Measurements from ENCODE around the gene TAS1R2. TPM values are rescaled to one million over a fixed set of nuclear protein-coding genes. Genes with fewer than 3 reads are reported as not detected.

Gene TAS1R2
- total RNA-seq, 1 donor from 2014 or later, result not detected

- no peak for DNase-seq
These were observed 60.0 kb downstream of the TAS1R2 start for GRCh38 chr1:18799454-18799853.

GRCh38 chr1:18798946-18799345 is 60.5 kb downstream of the TAS1R2 start:
- DNase-seq, result no peak

GRCh38 chr1:18798533-18798932 is 60.9 kb downstream of the TAS1R2 start:
- no peak for DNase-seq

- DNase-seq, result no peak
These were observed 62.5 kb downstream of the TAS1R2 start for GRCh38 chr1:18796950-18797349.

GRCh38 chr1:18795002-18795689 is 64.3 kb downstream of the TAS1R2 start:
- no peak for DNase-seq

GRCh38 chr1:18794561-18794960 is 64.9 kb downstream of the TAS1R2 start:
- DNase-seq, result no peak

- no peak for DNase-seq
These were observed 65.4 kb downstream of the TAS1R2 start for GRCh38 chr1:18794051-18794450.

GRCh38 chr1:18793164-18793563 is 66.3 kb downstream of the TAS1R2 start:
- no peak for DNase-seq

- DNase-seq, result no peak
These were observed 66.7 kb downstream of the TAS1R2 start for GRCh38 chr1:18792747-18793146.

Small RNAs within 50 kb of the gene (small RNA-seq; reads per million reads assigned to genes)
- gene MIR1290 (not detected), gene MIR4695 (not detected)

Other genes with a start within 250 kb of the TAS1R2 start
- not detected for gene PAX7, start 228.8 kb downstream of the TAS1R2 start, total RNA-seq
- gene ALDH4A1, start 42.9 kb upstream of the TAS1R2 start, total RNA-seq, result 6.4 TPM
- gene IFFO2, start 97.0 kb upstream of the TAS1R2 start, total RNA-seq, result 5.8 TPM

All from occipital lobe (tissue), 3 donors.